Fibroblast of the aortic adventitia (primary cell): ENCODE results near the gene PLCL2. TPM values are rescaled to one million over a fixed set of nuclear protein-coding genes. Genes with fewer than 3 reads are reported as not detected.

Experiments used
- DNase-seq: peaks from one replicate; pipeline ENCODE4 v3.0.0-alpha.2; 2010; ENCODE audit warnings: low read depth
- H3K4me3 ChIP-seq: 2 replicates; pipeline ENCODE4 v1.5.1; 2011; ENCODE audit warnings: low read depth, mild to moderate bottlenecking, control low read depth, low read length, moderate library complexity
- CTCF ChIP-seq: IDR thresholded peaks from 2 replicates; pipeline ENCODE4 v1.5.1; 2011; ENCODE audit warnings: mild to moderate bottlenecking, low read length, control low read depth, inconsistent platforms; ENCODE audit not compliant: insufficient read depth
- total RNA-seq: library from RNA; depleted of rRNA; stranded (reverse); fragments of >200 nt; gene quantifications from 2 replicates; pipeline ENCODE4 v1.2.3, GENCODE V29; 2012; ENCODE audit warnings: low replicate concordance

Gene PLCL2
- total RNA-seq, 1 donor: 11.6 TPM

GRCh38 chr3:16875876-16876550 is 8.7 kb upstream of the PLCL2 start:
- no peak for TF ChIP-seq CTCF
- H3K4me3 ChIP-seq: no peak overlapping the region
- no peak for DNase-seq

DNA sequence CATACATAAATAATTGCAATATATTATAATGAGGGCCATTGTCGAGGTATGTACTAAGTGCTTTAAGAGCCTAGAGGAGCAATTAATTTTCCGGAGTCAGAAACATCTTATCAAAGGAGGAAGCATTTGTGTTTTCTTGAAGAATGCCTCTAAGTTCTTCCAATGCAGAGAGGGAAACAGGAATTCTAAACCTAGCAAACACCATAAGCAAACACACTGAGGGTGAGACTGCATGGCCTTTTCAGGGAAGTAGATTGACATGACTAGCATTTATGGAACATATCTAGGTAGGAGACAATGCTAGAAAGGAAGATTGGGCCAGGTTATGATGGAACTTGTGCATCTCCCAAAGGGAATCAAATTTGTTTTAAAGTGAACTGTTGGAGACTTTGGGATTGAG is 7.2 kb upstream of the PLCL2 start:
- no peak overlapping the region for H3K4me3 ChIP-seq
- DNase-seq: no peak
- no peak for TF ChIP-seq CTCF

DNA sequence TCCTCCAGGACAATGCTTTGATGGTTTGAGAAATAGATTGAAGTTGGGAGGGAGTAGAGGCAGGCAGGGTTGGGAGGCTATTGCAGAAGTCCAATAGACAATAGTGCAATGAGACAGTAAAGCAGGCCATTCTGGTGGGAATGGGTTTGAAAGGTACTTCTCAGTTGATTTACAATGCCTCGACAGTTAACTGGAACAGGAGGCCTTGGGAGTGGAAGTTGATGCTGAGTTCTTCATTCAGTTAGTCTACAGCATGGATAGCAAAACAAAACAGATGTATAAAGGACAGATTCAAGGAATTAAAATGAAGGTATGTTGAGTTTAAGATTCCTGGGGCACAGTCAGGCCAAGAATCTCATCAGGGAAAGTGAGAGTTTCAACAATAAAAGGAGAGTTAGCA is 6.8 kb upstream of the PLCL2 start:
- TF ChIP-seq CTCF: no peak
- DNase-seq: no peak
- H3K4me3 ChIP-seq: no peak overlapping the region

DNA sequence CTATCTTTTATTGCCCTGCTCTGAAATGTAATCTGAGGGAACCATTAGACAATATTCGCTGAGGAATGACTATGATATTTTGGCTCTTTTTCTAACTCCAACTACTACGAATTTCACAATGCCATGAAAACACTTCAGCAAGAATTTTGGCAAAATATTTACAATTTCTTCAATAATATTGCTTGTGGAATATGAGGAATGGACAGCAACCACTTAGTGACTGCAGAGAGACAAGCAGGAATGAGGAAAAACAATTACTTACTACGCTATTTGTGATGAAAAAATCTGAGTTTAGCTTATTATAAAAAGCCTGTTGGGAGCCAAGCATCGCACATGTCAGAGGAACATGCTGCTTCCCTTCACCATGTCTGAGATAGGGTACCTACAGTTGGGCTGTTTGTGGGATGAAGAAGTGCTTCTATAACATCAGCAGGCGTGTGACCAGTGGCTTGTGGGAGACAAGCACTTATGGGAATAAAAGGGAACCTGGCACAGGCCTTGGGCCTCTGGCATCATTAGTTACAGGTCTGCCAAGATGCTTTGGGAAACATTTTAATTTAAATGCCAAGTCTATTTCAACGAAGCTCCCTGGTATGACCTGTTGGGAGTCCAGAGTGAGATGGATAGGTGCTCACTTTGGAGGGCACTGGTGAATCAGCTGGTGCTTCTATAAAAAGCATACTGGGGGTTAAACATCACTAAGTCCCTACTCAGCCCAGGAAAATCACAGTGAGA is 2.7 kb upstream of the PLCL2 start:
- no peak overlapping the region for H3K4me3 ChIP-seq
- DNase-seq: peak; percentile 48
- no peak for TF ChIP-seq CTCF

DNA sequence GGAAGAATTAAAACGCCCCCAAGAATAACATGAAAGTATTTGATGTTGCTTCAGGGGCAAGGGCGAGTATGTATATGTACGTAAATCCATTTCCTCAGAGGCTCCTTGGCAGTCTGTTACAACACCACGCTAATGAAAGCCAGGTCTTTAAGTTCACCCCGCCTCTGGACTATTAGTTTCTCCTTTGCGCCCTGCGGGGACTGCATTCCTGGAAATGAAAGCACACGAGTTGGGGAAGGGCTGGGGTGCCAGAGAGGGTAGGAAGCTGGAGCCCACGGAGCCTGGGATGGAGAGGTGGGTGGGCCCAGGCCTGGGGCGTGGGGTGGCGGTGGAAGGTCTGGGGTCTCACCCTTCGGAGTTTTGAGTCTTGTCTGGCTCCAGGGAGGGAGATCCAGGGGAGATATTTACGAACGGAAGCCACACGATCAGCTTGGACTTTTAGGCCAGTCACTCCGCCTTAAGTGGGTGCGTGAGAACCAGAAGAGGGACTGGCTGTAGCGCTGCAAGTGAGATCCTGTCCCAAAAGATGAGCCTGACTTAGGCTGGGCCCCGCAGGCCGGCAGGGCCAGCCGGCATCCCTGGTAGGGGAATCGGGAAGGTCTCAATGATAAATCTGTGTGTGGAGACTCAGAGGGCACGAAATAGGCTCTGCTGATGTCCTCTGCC is 1.6 kb upstream of the PLCL2 start:
- peak; percentile 86 for DNase-seq
- H3K4me3 ChIP-seq: no peak overlapping the region
- no peak for TF ChIP-seq CTCF

DNA sequence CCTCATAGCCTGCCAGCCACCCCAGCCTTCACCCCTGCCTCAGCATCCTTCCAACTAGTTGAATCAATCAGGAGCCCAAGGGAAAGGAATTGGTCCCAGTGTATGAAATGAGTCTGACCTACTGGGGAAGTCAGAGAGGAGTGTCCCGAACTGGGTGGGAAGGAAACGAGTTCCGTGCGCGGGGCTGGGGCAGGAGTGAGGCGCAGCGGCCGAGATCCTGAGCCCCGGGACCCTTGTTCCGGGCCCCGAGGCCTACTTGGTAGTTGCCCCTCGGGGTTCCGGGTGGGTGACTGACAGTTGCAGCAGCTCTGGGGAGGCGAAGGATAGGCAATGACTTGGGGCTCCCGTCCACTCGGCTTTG is 1.1 kb upstream of the PLCL2 start:
- no peak for DNase-seq
- peak overlapping the region; percentile 90 for H3K4me3 ChIP-seq

More for the DNA sequence above, 1.1 kb upstream of the PLCL2 start:
- no peak for TF ChIP-seq CTCF
